Progenitor cell of endocrine pancreas (in vitro differentiated cells): Measurements from ENCODE around the gene MGAT4B. TPM values are rescaled to one million over a fixed set of nuclear protein-coding genes. Genes with fewer than 3 reads are reported as not detected.

ENCODE experiments used
- DNase-seq: peaks from one replicate; pipeline ENCODE4 v3.0.0; 2021; ENCODE audit warnings: low spot score; ENCODE audit not compliant: unreplicated experiment
- H3K27ac Mint-ChIP-seq: 2 replicates; pipeline ENCODE4 v1.8.0; 2021; ENCODE audit warnings: mild to moderate bottlenecking, moderate library complexity, mixed read lengths
- H3K27me3 Mint-ChIP-seq: 2 replicates; pipeline ENCODE4 v1.8.0; 2021; ENCODE audit warnings: mixed read lengths
- H3K36me3 Mint-ChIP-seq: 2 replicates; pipeline ENCODE4 v1.8.0; 2022; ENCODE audit warnings: mixed read lengths; ENCODE audit not compliant: insufficient read depth
- H3K4me1 Mint-ChIP-seq: 2 replicates; pipeline ENCODE4 v1.8.0; 2021; ENCODE audit warnings: low read depth, mixed read lengths
- H3K4me3 Mint-ChIP-seq: 2 replicates; pipeline ENCODE4 v1.8.0; 2021; ENCODE audit warnings: low read depth, mild to moderate bottlenecking, moderate library complexity, mixed read lengths
- H3K9me3 Mint-ChIP-seq: 2 replicates; pipeline ENCODE4 v1.8.0; 2021; ENCODE audit warnings: low read depth, mixed read lengths
- total RNA-seq: library from RNA; stranded (reverse); gene quantifications from 2 replicates; pipeline ENCODE4 v1.2.1, GENCODE V29; 2021
- TF ChIP-seq, protein P1 (sequence below): fragments of 200-600 bp; sonication (generic); IDR thresholded peaks from one replicate; pipeline ENCODE4 v1.5.0; 2021; ENCODE audit warnings: antibody characterized with exemption, mild to moderate bottlenecking; ENCODE audit not compliant: unreplicated experiment

Gene MGAT4B
- total RNA-seq, 1 donor from 2014 or later: 159 TPM

DNA sequence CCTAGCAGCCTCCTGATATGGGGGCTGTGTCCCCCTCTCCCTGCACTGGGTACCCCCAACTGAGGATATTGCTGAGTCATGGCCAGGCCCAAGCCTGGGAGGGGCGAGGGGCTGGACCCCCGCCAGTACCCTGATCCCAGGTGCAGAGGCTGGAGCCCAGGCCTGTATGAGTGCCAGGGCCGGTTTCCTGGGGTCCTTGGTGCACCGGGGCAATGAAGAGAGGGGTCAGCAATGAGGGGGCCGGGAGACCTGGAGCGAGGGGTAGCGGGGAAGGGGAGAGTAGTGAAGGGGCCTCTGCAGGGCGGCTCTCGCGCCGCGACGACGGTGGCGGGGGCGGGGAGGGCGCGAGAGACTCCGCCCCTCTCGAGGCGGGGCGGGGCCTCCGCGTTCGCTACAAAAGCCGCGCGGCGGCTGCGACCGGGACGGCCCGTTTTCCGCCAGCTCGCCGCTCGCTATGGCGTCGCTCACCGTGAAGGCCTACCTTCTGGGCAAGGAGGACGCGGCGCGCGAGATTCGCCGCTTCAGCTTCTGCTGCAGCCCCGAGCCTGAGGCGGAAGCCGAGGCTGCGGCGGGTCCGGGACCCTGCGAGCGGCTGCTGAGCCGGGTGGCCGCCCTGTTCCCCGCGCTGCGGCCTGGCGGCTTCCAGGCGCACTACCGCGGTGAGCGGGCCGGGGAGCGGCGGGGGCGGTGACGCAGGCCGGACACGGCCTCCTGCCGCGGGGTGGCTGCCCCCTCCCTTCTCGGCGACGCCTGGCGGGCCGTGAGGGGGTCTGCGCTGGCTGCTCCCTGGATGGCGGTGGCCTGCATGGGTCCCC, 14.0 kb upstream of the MGAT4B start, which contains the start of gene SQSTM1:
Gene SQSTM1 (plus strand): TSS at position 423 of the 815 bp plus-strand sequence. CDS start 32 bp downstream, at position 455.
- H3K36me3 Mint-ChIP-seq: peaks cover 18% of the 10 kb centered on the region

DNA sequence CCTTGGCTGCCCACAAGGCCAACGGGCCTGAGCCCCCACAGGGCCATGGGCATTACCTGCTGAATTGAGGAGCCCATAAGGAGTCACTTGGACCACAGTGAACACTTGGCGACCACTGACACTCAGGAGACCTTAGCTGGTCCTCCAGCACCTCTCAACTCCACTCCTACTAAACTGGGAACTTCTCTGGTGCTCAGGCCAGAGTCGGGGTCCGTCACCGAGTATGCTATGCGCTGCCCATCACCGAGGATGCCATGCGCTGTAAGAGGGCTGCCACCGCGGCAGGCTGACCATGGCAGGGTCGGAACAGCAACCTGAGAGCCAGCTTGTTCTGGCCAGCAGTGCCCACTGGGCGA, 13.4 kb upstream of the MGAT4B start:
- peaks cover 14% of the 10 kb centered on the region for H3K36me3 Mint-ChIP-seq
- TF ChIP-seq, protein P1, sequence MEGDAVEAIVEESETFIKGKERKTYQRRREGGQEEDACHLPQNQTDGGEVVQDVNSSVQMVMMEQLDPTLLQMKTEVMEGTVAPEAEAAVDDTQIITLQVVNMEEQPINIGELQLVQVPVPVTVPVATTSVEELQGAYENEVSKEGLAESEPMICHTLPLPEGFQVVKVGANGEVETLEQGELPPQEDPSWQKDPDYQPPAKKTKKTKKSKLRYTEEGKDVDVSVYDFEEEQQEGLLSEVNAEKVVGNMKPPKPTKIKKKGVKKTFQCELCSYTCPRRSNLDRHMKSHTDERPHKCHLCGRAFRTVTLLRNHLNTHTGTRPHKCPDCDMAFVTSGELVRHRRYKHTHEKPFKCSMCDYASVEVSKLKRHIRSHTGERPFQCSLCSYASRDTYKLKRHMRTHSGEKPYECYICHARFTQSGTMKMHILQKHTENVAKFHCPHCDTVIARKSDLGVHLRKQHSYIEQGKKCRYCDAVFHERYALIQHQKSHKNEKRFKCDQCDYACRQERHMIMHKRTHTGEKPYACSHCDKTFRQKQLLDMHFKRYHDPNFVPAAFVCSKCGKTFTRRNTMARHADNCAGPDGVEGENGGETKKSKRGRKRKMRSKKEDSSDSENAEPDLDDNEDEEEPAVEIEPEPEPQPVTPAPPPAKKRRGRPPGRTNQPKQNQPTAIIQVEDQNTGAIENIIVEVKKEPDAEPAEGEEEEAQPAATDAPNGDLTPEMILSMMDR: no peak
- H3K4me1 Mint-ChIP-seq: peaks cover 45% of the 10 kb centered on the region
- DNase-seq: no peak
- H3K9me3 Mint-ChIP-seq: no peaks in the 10 kb centered on the region
- H3K27ac Mint-ChIP-seq: peak overlapping the region; percentile 97
- H3K4me3 Mint-ChIP-seq: peak overlapping the region; percentile 71
- peaks cover 2% of the 10 kb centered on the region for H3K27me3 Mint-ChIP-seq

More for the DNA sequence above, 14.0 kb upstream of the MGAT4B start, which contains the start of gene SQSTM1:
- peak; percentile 65 for DNase-seq
- Mint-ChIP-seq H3K27ac (peak within 1 kb of the TSS; percentile 97), H3K4me3 (peak within 1 kb of the TSS; percentile 91), H3K4me1 (peaks cover 49% of the 10 kb centered on the region), H3K27me3 (peaks cover 1% of the 10 kb centered on the region), H3K9me3 (no peaks in the 10 kb centered on the region)
- TF ChIP-seq, protein P1: peak; percentile 32

DNA sequence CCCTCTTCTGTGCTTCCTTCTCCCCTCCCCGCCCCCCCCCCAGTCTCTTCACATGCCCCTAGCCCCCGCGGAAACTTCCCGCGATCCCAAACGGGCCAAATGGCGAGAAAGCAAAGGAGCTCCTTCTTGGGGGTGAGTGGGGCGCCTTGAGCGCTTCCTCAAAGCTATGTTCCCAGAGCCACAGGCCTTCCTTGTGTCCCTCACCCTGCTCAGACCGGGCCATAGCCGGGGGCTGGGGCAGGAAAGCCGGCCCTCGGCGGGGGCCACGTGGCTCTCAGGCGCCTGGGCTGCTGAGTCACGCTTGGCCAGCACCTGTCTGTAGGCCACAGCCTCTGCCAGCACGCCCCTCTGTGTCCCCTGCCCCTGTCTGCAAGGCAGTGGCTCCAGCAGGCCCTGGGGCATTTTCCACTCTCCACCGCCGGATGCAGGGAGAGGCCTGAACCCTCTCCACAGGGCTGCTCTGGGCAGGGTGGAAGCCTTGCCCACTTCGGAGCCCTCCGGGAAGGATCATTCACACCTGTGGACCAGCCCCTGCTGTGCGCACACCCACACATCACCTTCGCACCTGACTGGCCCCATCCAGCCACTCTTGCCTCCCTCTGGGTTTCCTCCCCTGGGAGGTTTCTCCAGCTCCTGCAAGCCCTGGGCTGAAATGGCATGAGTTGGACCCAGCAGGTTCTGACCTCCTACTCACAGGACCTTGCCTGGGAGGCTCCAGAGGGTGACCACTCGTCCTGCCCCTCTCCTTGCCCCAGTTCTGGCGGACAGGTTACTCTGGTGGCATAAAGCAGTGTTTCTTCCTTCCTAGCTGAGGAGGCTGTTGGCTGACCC, 12.8 kb upstream of the MGAT4B start:
- Mint-ChIP-seq H3K4me1 (peaks cover 39% of the 10 kb centered on the region), H3K36me3 (peaks cover 12% of the 10 kb centered on the region), H3K4me3 (peak overlapping the region; percentile 71)

DNA sequence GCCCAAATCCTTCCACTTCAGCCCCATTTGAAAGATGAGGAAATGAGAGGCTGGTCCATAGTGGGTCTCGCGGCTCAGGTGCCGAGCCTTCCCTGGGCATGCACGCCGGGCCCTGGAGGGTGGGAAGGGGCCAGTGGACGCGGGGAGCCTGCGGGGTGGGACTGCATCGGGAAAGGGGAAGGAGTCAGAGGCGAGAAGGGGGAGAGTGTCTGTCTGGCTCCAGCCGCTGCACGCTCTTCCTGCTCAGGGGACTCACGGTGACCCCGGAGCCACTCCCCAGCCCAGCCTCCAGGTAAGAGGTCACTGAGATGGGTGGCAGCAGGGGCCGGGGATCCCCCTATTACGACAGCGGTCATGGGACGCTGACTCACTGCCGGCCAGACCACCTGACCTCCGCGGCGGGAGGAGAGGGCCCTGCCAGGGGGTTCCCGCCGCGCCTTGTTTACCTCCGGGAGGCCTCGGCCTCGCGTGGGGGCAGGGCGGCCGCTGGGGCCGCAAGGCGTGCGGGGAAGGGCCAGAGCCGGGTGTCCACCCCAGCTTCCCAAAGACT, 12.2 kb upstream of the MGAT4B start:
- TF ChIP-seq, protein P1: no peak
- Mint-ChIP-seq H3K36me3 (peaks cover 9% of the 10 kb centered on the region), H3K9me3 (no peaks in the 10 kb centered on the region), H3K27me3 (peaks cover 2% of the 10 kb centered on the region), H3K4me3 (peak overlapping the region; percentile 65), H3K27ac (peak overlapping the region; percentile 96), H3K4me1 (peaks cover 35% of the 10 kb centered on the region)
- DNase-seq: peak; percentile 80

More for the DNA sequence above, 12.8 kb upstream of the MGAT4B start:
- Mint-ChIP-seq H3K27me3 (peaks cover 2% of the 10 kb centered on the region), H3K27ac (peak overlapping the region; percentile 97), H3K9me3 (no peaks in the 10 kb centered on the region)
- TF ChIP-seq, protein P1: no peak
- no peak for DNase-seq
